LNCAP (cell line): ENCODE results near the gene CCDC187.

Source experiments
- CTCF ChIP-seq: fragments of 450-650 bp; IDR thresholded peaks from 2 replicates; pipeline ENCODE4 v1.5.1; 2017; ENCODE audit warnings: mild to moderate bottlenecking

Gene CCDC187

GRCh38 chr9:136262671-136263178 is 41.2 kb downstream of the CCDC187 start:
- no peak for TF ChIP-seq CTCF

- TF ChIP-seq CTCF = no peak
Measured at GRCh38 chr9:136261686-136262430, 42.0 kb downstream of the CCDC187 start.

- no peak for TF ChIP-seq CTCF
Measured at GRCh38 chr9:136260936-136261472, 42.9 kb downstream of the CCDC187 start.

- TF ChIP-seq CTCF = no peak
Measured at GRCh38 chr9:136260521-136260920, 43.4 kb downstream of the CCDC187 start.

- TF ChIP-seq CTCF = no peak
Measured at GRCh38 chr9:136259836-136260235, 44.1 kb downstream of the CCDC187 start.

- TF ChIP-seq CTCF = no peak
Measured at GRCh38 chr9:136259517-136259813, 44.4 kb downstream of the CCDC187 start.

GRCh38 chr9:136258786-136259516 is 44.9 kb downstream of the CCDC187 start:
- TF ChIP-seq CTCF = no peak
